B cell (primary cell): ENCODE results near the gene CCDC183.

ENCODE experiments used
- CTCF ChIP-seq: fragments of 200-600 bp; IDR thresholded peaks from one replicate; pipeline ENCODE4 v1.8.0; 2022; ENCODE audit warnings: antibody characterized with exemption, mild to moderate bottlenecking
- EZH2 ChIP-seq: IDR thresholded peaks from 2 replicates; pipeline ENCODE4 v1.6.1; 2012; ENCODE audit warnings: borderline replicate concordance, low read depth, mild to moderate bottlenecking, moderate library complexity, low read length; ENCODE audit not compliant: insufficient read depth, poor library complexity, severe bottlenecking

- no peak for TF ChIP-seq CTCF
- no peak for TF ChIP-seq EZH2
Observed at GRCh38 chr9:136774416-136775045, 21.6 kb upstream of the CCDC183 start.
